H1 (cell line): ENCODE data around the gene LCN10. TPM values are rescaled to one million over a fixed set of nuclear protein-coding genes. Genes with fewer than 3 reads are reported as not detected.
"Not testable (repeated sequence)": the region's sequence is repeated elsewhere in the genome, so short reads cannot be mapped to it uniquely, and the experiment has no call there.

Experiments used
- CTCF ChIA-PET: fragments of 300-600 bp; sonication (Branson Sonifier 250); formaldehyde crosslinking; loops from one replicate; lab custom pipeline; 2021; ENCODE audit not compliant: partially characterized antibody; lab: Charles Lee
- POLR2A ChIA-PET: fragments of 300-600 bp; sonication (Branson Sonifier 250); formaldehyde crosslinking; loops from one replicate; lab custom pipeline; 2021; ENCODE audit warnings: inconsistent platforms; ENCODE audit not compliant: partially characterized antibody; lab: Charles Lee
- DNase-seq, 2 experiments: peaks; one replicate each; pipeline versions ENCODE4 v3.0.0 to v3.0.0-alpha.2; 2010 to 2022; ENCODE audit warnings: low spot score in 2 of 2, low read depth in 1 of 2, mixed read lengths in 1 of 2
- FAIRE-seq: peaks from 2 replicates; lab custom pipeline; 2011; peaks lifted over from hg19 to GRCh38; lab: Jason Lieb, UNC
- H2AFZ ChIP-seq: 2 replicates; pipeline ENCODE4 v1.8.1; 2012; ENCODE audit warnings: low read length, inconsistent platforms
- H2AK5ac ChIP-seq: 2 replicates; pipeline ENCODE4 v1.6.1; 2013; ENCODE audit warnings: low read depth, low read length
- H2BK120ac ChIP-seq: replicated peaks from 2 replicates; pipeline ENCODE3; 2013; ENCODE audit warnings: low read depth, low read length, inconsistent platforms
- H2BK12ac ChIP-seq: 2 replicates; pipeline ENCODE4 v1.6.1; 2013; ENCODE audit warnings: low read depth, low read length
- H2BK15ac ChIP-seq: 2 replicates; pipeline ENCODE4 v1.6.1; 2013; ENCODE audit warnings: low read length
- H2BK20ac ChIP-seq: 2 replicates; pipeline ENCODE4 v1.6.1; 2013; ENCODE audit warnings: low read length
- H2BK5ac ChIP-seq: 2 replicates; pipeline ENCODE4 v1.6.1; 2013; ENCODE audit warnings: low read depth, low read length
- H3K14ac ChIP-seq: 2 replicates; pipeline ENCODE4 v1.6.1; 2013; ENCODE audit warnings: inconsistent platforms; ENCODE audit not compliant: insufficient read length
- H3K18ac ChIP-seq: 2 replicates; pipeline ENCODE4 v1.6.1; 2013; ENCODE audit warnings: low read length; ENCODE audit errors: extremely low read depth
- H3K23ac ChIP-seq: 2 replicates; pipeline ENCODE4 v1.6.1; 2013; ENCODE audit warnings: inconsistent platforms; ENCODE audit not compliant: insufficient read length
- H3K23me2 ChIP-seq: 2 replicates; pipeline ENCODE4 v1.6.1; 2013; ENCODE audit warnings: low read depth, low read length
- H3K27ac ChIP-seq: 2 replicates; pipeline ENCODE4 v1.6.1; 2011; ENCODE audit warnings: low read depth, low read length, inconsistent platforms
- H3K27me3 ChIP-seq, 4 experiments: replicated peaks in 1 of 4; 1 replicate in 1 of 4; 2 replicates in 3 of 4; pipeline versions ENCODE4 v1.6.1 to v1.8.1; 2011 to 2013; ENCODE audit warnings: low read length in 3 of 4, mild to moderate bottlenecking in 3 of 4, inconsistent platforms in 2 of 4, mixed read lengths in 2 of 4, moderate library complexity in 1 of 4; ENCODE audit not compliant: control insufficient read depth in 3 of 4, insufficient read depth in 3 of 4; ENCODE audit errors: extremely low read depth in 1 of 4
- H3K36me3 ChIP-seq, 4 experiments: 2 replicates each; pipeline versions ENCODE4 v1.6.1 to v1.8.1; 2011 to 2013; ENCODE audit warnings: mild to moderate bottlenecking in 4 of 4, low read length in 3 of 4, moderate library complexity in 2 of 4, control low read depth in 1 of 4, inconsistent platforms in 1 of 4; ENCODE audit not compliant: insufficient read depth in 4 of 4, control insufficient read depth in 2 of 4
- H3K4ac ChIP-seq: replicated peaks from 2 replicates; pipeline ENCODE3; 2013; ENCODE audit warnings: low read length, low read depth, mixed read lengths, inconsistent platforms; ENCODE audit not compliant: insufficient read length
- H3K4me1 ChIP-seq, 4 experiments: replicated peaks in 1 of 4; 1 replicate in 1 of 4; 2 replicates in 3 of 4; pipeline versions ENCODE4 v1.6.1 to v1.8.1; 2011 to 2013; ENCODE audit warnings: low read length in 3 of 4, inconsistent platforms in 2 of 4, mixed read lengths in 1 of 4; ENCODE audit not compliant: insufficient read depth in 4 of 4, control insufficient read depth in 3 of 4
- H3K4me2 ChIP-seq, 2 experiments: 2 replicates each; pipeline versions ENCODE4 v1.6.1 to v1.8.1; 2011 to 2013; ENCODE audit warnings: low read depth in 2 of 2, low read length in 2 of 2, control low read depth in 1 of 2, inconsistent platforms in 1 of 2, mild to moderate bottlenecking in 1 of 2; ENCODE audit not compliant: insufficient read depth in 1 of 2
- H3K4me3 ChIP-seq, 4 experiments: fragments of 200-600, 300-600 bp in 1 of 4; sonication (generic), shearing (Covaris generic), sonication (Bioruptor Twin) in 1 of 4; 2 replicates each; pipeline versions ENCODE4 v1.5.1 to v1.8.1; 2011 to 2016; ENCODE audit warnings: low read length in 4 of 4, low read depth in 3 of 4, control low read depth in 2 of 4, inconsistent platforms in 2 of 4, mild to moderate bottlenecking in 2 of 4, mixed read lengths in 1 of 4, moderate library complexity in 1 of 4; ENCODE audit not compliant: insufficient read depth in 2 of 4; ENCODE audit errors: extremely low read depth in 1 of 4
- H3K56ac ChIP-seq: replicated peaks from 2 replicates; pipeline ENCODE3; 2013; ENCODE audit warnings: low read depth, mild to moderate bottlenecking, mixed read lengths, low read length, inconsistent platforms; ENCODE audit not compliant: insufficient read length
- H3K79me1 ChIP-seq: 2 replicates; pipeline ENCODE4 v1.6.1; 2013; ENCODE audit warnings: low read depth, low read length, control low read depth
- H3K79me2 ChIP-seq, 2 experiments: 2 replicates each; pipeline versions ENCODE4 v1.6.1 to v1.8.1; 2012 to 2013; ENCODE audit warnings: low read length in 2 of 2, mild to moderate bottlenecking in 2 of 2, inconsistent platforms in 1 of 2; ENCODE audit not compliant: insufficient read depth in 2 of 2, control insufficient read depth in 1 of 2
- H3K9ac ChIP-seq, 4 experiments: replicated peaks in 1 of 4; 1 replicate in 1 of 4; 2 replicates in 3 of 4; pipeline versions ENCODE4 v1.6.1 to v1.8.1; 2011 to 2013; ENCODE audit warnings: low read depth in 3 of 4, low read length in 3 of 4, control low read depth in 2 of 4, mild to moderate bottlenecking in 2 of 4, moderate library complexity in 2 of 4, inconsistent platforms in 1 of 4; ENCODE audit errors: extremely low read depth in 1 of 4
- H3K9me3 ChIP-seq, 2 experiments: 2 replicates each; pipeline versions ENCODE4 v1.6.1 to v1.8.1; 2012 to 2013; ENCODE audit warnings: mild to moderate bottlenecking in 2 of 2, moderate library complexity in 2 of 2, control low read depth in 1 of 2, inconsistent platforms in 1 of 2, low read depth in 1 of 2, low read length in 1 of 2, mixed read lengths in 1 of 2; ENCODE audit not compliant: insufficient read depth in 2 of 2
- H4K20me1 ChIP-seq, 2 experiments: replicated peaks in 1 of 2; 2 replicates each; pipeline versions ENCODE3 to v1.8.1; 2011 to 2013; ENCODE audit warnings: inconsistent platforms in 2 of 2, low read length in 2 of 2, mild to moderate bottlenecking in 1 of 2; ENCODE audit not compliant: insufficient read depth in 2 of 2, control insufficient read depth in 1 of 2
- H4K5ac ChIP-seq: 2 replicates; pipeline ENCODE4 v1.6.1; 2013; ENCODE audit warnings: low read length, low read depth, mixed read lengths, inconsistent platforms; ENCODE audit not compliant: insufficient read length
- H4K8ac ChIP-seq: 2 replicates; pipeline ENCODE4 v1.8.0; 2013; ENCODE audit warnings: mild to moderate bottlenecking, moderate library complexity, low read length, inconsistent platforms; ENCODE audit not compliant: insufficient read depth; ENCODE audit errors: extremely low read depth
- H4K91ac ChIP-seq: replicated peaks from 2 replicates; pipeline ENCODE3; 2013; ENCODE audit warnings: low read length, mixed read lengths, inconsistent platforms; ENCODE audit not compliant: insufficient read length
- WGBS, 2 experiments: shearing (Covaris generic) in 1 of 2; methylation state at CpG; one replicate each; pipeline versions ENCODE4 v1.1.6 to v1.1.7; 2013 to 2015; ENCODE audit warnings: low lambda C conversion rate in 2 of 2, mixed read lengths in 2 of 2, inconsistent platforms in 1 of 2, low coverage in 1 of 2, missing lambda C conversion rate in 1 of 2; ENCODE audit not compliant: insufficient replicate concordance in 2 of 2, insufficient coverage in 1 of 2, insufficient read length in 1 of 2; ENCODE audit errors: extremely low coverage in 1 of 2, missing lambda C conversion rate in 1 of 2; 5-methylcytosine and 5-hydroxymethylcytosine counted together
- polyA plus RNA-seq, 7 experiments: library from polyadenylated mRNA; depleted of rRNA in 3 of 7; stranded (reverse) in 5 of 7; unstranded in 2 of 7; fragments of >200 nt in 5 of 7; fragments of 200-250 nt in 2 of 7; gene quantifications; 1 replicate in 5 of 7; 2 replicates in 1 of 7; 4 replicates in 1 of 7; pipeline versions ENCODE4 v1.2.1 to v1.2.3, GENCODE V29; 2011 to 2013; ENCODE audit warnings: missing spikeins in 2 of 7, mixed read lengths in 2 of 7
- total RNA-seq: library from RNA; stranded (reverse); fragmentation: NEBNext Ultra II Directional; extraction: Animal tissue kit (Norgen Biotek cat#: 25700); gene quantifications from 2 replicates; pipeline ENCODE4 v1.2.1, GENCODE V29; 2021

LCN10 gene
- total and polyA plus RNA-seq, 2 of the 8 experiments (the other 6 are each of a cell fraction or from before 2014, with no cell fraction given) = 2.6 to 2.8 TPM

- H4K8ac ChIP-seq, H3K79me2 ChIP-seq, H3K27ac ChIP-seq, H2AFZ ChIP-seq, POLR2A ChIA-PET, DNase-seq, H3K79me1 ChIP-seq, H3K36me3 ChIP-seq, H3K4me3 ChIP-seq, H3K4me2 ChIP-seq, H4K20me1 ChIP-seq, H4K5ac ChIP-seq, H2BK20ac ChIP-seq, H2AK5ac ChIP-seq, H4K91ac ChIP-seq, H2BK15ac ChIP-seq, H2BK120ac ChIP-seq, H3K9me3 ChIP-seq, H3K4ac ChIP-seq, FAIRE-seq, H2BK5ac ChIP-seq, H3K23me2 ChIP-seq, H2BK12ac ChIP-seq, H3K14ac ChIP-seq, H3K23ac ChIP-seq, H3K27me3 ChIP-seq, H3K56ac ChIP-seq, H3K9ac ChIP-seq, H3K4me1 ChIP-seq, H3K18ac ChIP-seq: not testable (repeated sequence)
- CTCF ChIA-PET = interaction anchor here (0.6 to 4.3 kb wide), 14 partner anchors 11 to 248 kb away, joined by 3 to 37 read pairs (median 4); partner anchors contain the start of genes AJM1 and LCN8
- 65% methylated on average over 4 of the region's 4 CpGs; no CpG with 5 or more reads in 1 of the 2 experiments for WGBS, 2 experiments
Measured at GRCh38 chr9:136786983-136787382, 44.2 kb upstream of the LCN10 start.
